Measurements from ENCODE around the gene DTL.

Gene DTL

GRCh38 chr1:212142883-212143530 lies 107.5 kb downstream of the DTL start:
- Mint-ChIP-seq H3K4me3 (no peak overlapping the region), H3K4me1 (ENCODE audit: low read depth) (no peaks in the 10 kb centered on the region), H3K36me3 (ENCODE audit: low read depth) (no peaks in the 10 kb centered on the region), H3K27ac (no peak overlapping the region), H3K9me3 (no peaks in the 10 kb centered on the region), H3K27me3 (no peaks in the 10 kb centered on the region)
- DNase-seq: no peak

- Mint-ChIP-seq H3K27me3 (no peaks in the 10 kb centered on the region), H3K27ac (no peak overlapping the region), H3K9me3 (no peaks in the 10 kb centered on the region), H3K4me3 (no peak overlapping the region), H3K36me3 (ENCODE audit: low read depth) (no peaks in the 10 kb centered on the region), H3K4me1 (ENCODE audit: low read depth) (no peaks in the 10 kb centered on the region)
- DNase-seq: no peak
These were observed 112.1 kb downstream of the DTL start for GRCh38 chr1:212147581-212148033.

- Mint-ChIP-seq H3K9me3 (no peaks in the 10 kb centered on the region), H3K27ac (no peak overlapping the region), H3K36me3 (ENCODE audit: low read depth) (no peaks in the 10 kb centered on the region), H3K4me3 (no peak overlapping the region), H3K4me1 (ENCODE audit: low read depth) (no peaks in the 10 kb centered on the region), H3K27me3 (no peaks in the 10 kb centered on the region)
- DNase-seq: no peak
These were observed 114.0 kb downstream of the DTL start for GRCh38 chr1:212149566-212149965.

GRCh38 chr1:212152308-212152693 lies 116.8 kb downstream of the DTL start:
- Mint-ChIP-seq H3K36me3 (ENCODE audit: low read depth) (no peaks in the 10 kb centered on the region), H3K4me1 (ENCODE audit: low read depth) (peaks cover 3% of the 10 kb centered on the region), H3K27me3 (no peaks in the 10 kb centered on the region), H3K27ac (no peak overlapping the region), H3K9me3 (no peaks in the 10 kb centered on the region), H3K4me3 (no peak overlapping the region)
- no peak for DNase-seq

GRCh38 chr1:212152869-212153268 lies 117.3 kb downstream of the DTL start:
- no peaks in the 10 kb centered on the region for H3K27me3 Mint-ChIP-seq
- H3K27ac Mint-ChIP-seq: no peak overlapping the region
- H3K36me3 Mint-ChIP-seq (ENCODE audit: low read depth): no peaks in the 10 kb centered on the region
- H3K9me3 Mint-ChIP-seq: no peaks in the 10 kb centered on the region
- H3K4me3 Mint-ChIP-seq: no peak overlapping the region
- H3K4me1 Mint-ChIP-seq (ENCODE audit: low read depth): peaks cover 3% of the 10 kb centered on the region
- no peak for DNase-seq

GRCh38 chr1:212153635-212154034 lies 118.1 kb downstream of the DTL start:
- peaks cover 4% of the 10 kb centered on the region for H3K4me1 Mint-ChIP-seq (ENCODE audit: low read depth)
- no peak overlapping the region for H3K27ac Mint-ChIP-seq
- no peak overlapping the region for H3K4me3 Mint-ChIP-seq
- no peaks in the 10 kb centered on the region for H3K9me3 Mint-ChIP-seq
- no peaks in the 10 kb centered on the region for H3K36me3 Mint-ChIP-seq (ENCODE audit: low read depth)
- no peaks in the 10 kb centered on the region for H3K27me3 Mint-ChIP-seq
- no peak for DNase-seq

Measured in activated T-cell treated with anti-CD3 and anti-CD28 coated beads, Interleukin-2, amount 50 U/mL, for 24 hours (primary cell).